GM18873 (cell line): Measurements from ENCODE around the gene CASS4.

ENCODE experiments used
- ATAC-seq: cut with Tn5 transposase; IDR thresholded peaks from one replicate; pipeline ENCODE4 v1.9.1; 2021; ENCODE audit warnings: mild to moderate bottlenecking, moderate library complexity, moderate number of reproducible peaks; ENCODE audit not compliant: unreplicated experiment, low FRiP score

CASS4 gene

DNA sequence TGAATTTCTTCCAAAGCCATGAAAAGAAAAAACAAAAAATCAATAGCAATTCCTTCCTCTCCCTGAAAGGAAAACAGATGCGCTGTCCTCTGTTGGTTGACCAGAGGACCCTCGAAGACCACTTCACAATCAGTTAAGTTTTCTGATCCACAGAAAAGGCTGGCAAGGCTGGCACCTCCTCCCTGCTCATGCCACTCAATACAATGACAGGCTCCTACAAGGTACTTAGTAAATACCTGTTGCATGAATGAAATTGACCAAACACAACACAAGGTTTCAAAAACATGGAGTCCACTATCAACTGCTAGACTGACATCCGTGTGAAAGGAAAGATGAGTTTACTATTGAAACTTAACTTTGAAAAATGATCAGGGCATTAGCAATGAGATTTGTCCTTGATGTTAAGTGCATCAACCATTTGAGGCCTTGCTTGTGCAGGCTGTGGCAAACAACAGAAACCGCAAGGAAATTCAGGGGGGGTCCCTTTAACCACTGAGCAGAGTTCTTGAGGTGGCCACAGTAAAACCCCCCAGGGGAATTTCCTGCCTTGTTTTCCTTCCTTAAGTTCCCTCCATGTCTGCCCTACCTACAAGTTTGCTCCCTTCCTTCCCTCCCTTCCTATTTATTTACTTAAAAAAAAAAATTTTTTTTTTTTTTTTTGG, 28.4 kb downstream of the CASS4 start:
- ATAC-seq, result no peak

DNA sequence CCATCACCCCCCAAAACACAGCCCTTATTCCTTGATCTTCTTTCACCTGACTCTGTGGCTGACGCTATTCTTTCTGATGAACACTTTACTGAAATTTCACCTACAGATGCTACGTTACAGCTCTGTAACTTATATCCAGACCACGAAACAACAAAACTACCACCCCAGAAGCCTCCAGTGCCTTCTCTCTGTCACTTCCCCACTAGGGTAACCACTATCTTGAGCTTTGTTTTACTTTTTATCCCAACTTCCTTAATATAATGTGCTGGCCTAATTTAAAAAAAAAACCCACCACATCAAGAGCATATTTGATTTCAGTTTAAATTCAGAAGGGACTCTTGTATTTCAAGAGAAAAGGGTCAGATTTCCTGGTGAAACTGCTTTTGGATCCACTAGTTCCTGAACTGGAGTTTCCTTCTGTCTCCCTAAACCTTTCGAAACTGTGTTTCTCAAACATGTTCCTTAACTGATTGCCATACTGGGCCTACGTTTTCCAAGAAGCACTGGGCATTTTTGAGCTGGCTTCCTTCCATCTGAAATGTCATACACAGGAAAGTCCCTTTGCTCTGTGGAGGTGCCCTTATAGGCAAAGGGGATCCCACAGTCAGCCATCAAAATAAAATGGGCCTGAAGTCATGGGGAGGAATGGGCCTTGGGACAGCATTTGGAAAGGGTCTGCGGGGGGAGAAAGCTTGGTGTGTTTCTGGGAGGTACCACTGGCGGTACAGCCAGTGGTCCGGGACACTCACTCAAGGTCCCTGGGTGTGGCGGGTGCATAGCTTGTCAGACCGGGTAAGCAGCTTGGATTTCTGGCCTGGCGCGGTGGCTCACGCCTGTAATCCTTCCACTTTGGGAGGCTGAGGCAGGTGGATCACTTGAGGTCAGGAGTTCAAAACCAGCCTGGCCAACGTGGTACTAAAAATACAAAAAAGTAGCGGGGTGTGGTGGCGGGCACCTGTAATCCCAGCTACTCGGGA, 30.6 kb downstream of the CASS4 start:
- no peak for ATAC-seq

DNA sequence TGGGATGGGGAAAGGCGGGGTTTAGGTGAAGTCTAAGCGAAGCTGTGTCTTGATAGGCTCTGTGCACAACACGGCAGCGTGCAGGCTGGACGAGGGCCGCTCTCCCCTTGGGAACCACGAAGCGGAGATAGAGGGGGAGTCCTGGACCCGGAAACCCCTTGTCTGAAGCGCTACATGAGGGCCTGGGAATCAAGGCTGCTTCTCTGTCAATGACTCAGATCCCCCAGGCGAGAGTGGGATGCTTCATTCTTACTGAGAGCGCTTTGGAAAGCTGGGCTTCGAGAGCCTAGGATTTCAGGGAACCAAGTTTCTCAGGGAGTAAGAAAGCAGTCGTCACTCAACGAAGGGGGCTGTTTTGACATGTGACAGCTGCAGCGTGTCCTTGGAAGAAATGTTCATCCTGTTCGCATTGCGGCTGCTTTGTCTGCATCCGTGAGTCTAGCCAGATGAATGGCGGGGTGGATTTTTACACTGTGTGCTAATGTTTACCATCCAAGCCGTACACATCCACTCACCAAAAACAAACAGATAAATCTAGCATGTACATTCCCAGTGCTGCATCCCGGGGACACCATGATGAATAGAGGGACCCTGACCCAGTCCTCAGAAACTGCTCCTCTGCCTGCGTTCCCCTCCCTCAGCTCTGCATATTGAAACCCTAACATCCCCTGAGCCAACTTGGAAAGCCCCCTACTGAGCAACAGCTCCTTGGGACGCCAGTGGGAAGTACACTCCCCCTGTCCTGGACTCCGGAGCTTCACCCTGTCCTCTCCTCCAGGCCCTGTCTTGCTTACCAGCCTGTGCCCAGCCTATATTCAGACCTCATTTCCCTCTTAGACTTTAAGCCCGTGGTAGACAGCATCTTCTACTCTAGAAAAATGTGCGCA, 31.8 kb downstream of the CASS4 start:
- no peak for ATAC-seq

DNA sequence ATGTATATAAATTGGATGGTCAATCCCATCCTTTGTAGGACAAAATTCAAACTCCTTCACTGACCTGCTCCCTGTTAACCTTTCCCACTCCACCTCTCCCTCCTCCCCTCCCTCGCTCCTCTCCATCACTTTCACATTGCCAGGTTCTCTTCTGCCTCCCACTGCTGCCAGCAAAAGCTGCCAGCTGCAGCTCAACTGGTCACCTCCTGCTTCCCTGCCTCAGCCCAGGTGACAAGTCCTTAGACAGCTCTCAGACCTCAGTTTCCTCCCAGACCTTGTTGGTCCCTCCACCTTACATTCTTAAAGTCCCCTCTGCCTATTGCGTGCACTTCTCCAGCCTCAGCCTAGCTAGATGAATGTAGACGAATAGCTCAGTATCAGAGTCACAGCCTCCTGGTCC, 33.1 kb downstream of the CASS4 start:
- ATAC-seq, result no peak

DNA sequence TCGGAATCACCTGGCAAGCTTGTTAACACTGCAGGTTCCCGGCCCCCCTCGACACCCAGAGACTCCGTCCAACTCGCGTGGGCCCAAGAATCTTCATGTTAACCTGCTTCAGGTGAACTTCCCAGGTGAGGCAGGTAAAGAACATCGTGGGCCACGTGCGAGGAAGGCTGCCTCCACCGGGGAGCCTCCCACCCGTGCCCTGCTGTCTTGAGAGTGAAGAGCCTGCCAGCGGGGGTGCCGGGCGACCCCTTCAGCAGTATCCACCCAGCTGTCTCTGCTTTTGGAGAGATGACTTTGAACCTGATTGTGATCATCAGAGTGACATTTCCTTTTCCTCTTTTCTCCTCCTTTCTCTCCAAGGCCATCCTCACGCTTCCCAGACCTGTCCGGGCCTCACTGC, 33.5 kb downstream of the CASS4 start:
- ATAC-seq, result no peak

DNA sequence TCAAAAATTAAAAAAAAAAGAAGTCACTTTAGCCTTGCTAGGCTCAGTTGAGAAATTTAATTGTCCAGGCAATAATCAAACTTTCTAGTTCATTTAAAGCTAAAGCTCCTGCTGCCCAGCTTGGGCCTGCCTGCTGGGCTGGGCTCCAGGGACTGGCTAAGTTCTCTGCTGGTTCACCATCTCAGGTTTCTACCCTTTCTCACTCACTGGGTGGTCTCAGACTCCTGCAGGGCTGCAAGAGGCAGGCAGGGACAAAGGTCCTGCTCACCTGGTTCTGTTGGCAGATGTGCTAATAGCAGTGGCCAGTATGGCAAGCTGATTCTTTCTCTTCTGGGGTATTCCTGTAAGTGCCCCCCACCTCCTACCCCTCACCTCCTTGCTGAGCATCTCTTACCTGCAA, 35.2 kb downstream of the CASS4 start:
- ATAC-seq, result no peak

DNA sequence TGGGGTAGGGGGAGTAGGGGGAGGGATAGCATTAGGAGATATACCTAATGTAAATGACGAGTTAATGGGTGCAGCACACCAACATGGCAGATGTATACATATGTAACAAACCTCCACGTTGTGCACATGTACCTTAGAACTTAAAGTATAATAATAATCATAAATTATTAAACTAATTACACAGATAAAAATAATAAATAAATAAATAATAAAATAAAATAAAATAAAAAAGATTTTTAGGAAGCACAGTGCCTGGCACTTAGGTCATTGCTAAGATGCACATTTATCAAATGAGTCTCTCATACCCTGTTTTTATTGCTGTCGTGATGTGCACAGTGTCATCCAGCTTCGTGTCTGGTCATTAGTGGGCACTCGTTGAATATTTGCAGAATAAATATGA, 37.4 kb downstream of the CASS4 start:
- ATAC-seq, result no peak

DNA sequence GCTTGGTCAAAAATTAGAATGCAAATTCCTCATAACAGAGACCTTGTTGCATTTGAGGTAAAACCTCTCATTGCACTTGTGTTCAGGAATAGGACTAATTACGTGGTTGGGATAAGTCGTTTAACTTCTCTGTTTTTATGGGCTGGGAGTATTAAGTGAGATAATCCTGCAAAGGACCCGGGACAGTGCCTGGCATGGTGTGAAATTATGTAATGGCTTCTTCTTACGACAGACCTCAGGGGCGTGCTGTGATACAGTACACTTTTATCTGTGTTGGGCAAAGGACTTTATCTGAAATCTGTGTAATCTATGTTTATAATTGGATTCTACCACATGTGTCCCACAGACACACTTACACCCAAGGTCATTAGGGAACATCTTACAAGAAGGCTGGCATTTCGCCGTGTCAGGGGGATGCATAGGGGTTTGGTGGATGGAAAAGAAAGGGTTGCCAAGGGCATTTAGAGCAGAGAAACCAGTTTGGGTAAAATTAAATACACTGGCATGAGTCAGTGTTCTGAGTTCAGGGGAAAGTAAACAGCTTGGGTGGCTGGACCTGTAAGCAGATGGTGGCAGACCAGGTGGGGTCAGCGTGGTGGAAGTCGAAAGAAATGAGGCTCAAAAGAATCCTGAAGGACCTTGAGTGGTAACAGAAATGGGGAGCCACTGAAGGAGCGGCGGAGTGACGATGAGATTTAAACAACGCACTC, 39.2 kb downstream of the CASS4 start:
- no peak for ATAC-seq

DNA sequence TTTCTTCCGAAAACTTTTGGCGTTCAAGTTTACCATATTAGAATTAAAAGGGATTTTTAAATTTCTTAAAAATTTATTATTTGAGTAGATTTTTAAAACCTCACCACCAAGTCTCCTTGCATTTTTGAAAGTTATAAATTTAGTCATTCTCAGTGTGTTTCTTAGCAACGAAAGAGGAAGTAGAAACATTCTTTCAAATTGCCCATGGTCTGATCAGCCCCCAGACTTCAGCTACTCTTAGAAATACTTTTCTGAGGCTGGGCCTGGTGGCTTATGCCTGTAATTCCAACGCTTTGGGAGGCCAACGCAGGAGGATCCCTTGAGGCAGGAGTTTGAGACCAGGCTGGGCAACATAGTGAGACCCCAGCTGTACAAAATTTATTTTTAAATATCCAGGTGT, 41.3 kb downstream of the CASS4 start:
- ATAC-seq, result no peak

DNA sequence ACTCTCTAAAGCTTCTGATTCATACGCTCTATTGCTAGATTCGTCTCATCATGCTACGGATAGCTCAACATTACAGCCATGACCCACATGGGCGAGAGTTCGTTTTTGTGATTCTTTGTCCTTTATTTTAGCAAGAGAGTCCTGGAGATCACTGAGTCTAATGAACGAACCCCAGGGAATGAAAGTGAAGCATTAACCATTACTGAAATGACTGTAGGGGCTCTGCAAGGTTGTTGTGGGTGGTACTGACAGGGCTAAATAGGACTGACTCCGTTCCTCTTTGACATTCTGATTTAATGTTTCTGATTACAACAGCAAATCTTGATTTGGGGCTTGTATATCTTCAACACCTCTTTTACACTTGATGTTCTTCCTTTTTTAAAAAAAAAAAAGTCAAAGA, 42.7 kb downstream of the CASS4 start:
- peak; percentile 89 for ATAC-seq

DNA sequence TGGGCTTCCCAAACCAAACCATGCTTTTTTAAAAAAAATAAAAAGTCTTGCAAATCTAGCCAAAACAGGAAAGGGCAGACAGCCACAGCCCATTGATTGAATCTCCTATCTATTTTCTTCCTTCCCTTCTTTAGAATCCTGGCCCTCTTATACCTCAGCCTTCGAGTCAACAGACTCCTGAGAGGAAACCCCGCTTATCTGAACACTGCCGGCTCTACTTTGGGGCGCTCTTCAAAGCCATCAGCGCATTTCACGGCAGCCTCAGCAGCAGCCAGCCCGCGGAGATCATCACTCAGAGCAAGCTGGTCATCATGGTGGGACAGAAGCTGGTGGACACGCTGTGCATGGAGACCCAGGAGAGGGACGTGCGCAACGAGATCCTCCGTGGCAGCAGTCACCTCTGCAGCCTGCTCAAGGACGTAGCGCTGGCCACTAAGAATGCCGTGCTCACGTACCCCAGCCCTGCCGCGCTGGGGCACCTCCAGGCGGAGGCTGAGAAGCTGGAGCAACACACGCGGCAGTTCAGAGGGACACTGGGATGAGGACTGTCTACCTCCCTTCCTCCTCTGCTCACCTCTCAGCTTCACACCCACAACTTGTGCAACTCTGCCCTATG, 46.3 kb downstream of the CASS4 start:
- no peak for ATAC-seq

DNA sequence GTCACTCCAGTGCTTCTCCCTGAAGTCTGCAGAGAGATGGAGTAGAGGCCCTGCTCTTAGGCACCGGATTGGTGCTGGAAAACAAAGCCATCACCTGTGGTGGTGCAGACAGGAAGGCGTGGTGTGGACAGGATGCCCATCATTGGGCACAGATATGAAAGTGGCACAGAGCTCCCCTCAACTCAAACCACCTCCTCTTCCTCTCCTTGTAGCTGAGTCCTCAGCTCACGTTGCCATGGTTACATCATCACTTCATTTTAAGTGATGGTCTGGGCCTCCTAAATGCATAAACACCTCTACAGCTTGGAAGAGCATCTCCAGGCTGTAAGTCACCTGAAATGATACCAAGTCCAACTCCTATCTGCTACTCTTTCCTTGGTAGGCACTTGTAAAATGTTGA, 48.4 kb downstream of the CASS4 start:
- ATAC-seq, result no peak

DNA sequence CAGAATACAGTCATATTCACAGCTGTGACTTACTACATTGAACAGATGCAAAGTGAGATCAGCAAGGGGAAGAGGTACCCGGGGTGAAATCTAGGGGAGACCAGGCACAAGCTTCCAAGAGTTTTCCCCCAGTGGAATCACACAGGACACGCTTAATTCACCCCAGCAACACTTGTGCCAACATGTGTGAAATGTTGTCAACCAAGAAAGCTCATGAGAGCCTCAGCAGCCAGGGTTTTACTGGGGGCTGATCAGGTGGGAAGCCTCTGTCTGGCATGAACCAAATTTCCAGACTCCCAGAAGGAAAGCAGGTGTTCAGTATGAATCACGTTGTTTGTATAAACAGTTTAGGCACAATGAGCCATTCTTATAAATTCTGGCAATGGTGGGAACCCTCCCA, 49.5 kb downstream of the CASS4 start:
- ATAC-seq, result no peak

DNA sequence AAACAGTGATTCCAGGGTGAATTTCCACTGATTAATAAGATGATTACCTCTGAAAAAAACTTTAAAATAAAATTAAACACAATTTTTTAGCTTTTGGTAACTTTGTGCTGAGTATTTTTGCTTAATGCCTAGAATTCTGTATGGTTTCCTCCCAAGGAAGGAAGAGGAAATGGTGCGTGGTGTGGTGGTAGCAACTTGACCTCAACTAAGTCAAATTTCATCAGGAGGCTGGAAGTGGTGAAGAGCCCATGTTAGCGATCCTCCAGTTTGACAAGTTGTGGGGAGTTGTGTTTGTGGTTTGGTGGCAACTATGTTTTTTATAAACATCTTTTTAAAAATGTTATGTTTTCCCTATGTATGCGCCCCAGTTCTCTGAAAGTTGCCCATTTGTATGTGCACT, 51.4 kb downstream of the CASS4 start:
- ATAC-seq, result no peak

DNA sequence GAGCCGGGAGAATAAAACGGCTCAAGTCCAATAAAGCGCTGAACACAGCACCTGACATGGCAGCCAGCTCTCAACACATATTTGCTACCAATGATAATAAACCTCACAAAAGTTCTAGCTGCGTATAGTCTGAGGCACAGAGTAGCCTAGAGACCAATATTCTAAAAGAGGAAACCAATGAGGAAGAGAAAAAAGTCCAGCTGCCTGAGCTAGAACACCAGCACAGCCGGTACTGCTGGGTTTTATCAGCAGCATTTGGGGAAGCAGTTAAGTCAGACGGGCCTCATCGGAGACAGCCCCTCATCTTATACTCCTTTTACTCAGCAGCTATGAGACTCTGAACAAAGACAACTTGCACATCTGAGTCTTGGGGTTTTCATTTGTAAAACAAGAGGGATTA, 53.9 kb downstream of the CASS4 start:
- ATAC-seq, result no peak

DNA sequence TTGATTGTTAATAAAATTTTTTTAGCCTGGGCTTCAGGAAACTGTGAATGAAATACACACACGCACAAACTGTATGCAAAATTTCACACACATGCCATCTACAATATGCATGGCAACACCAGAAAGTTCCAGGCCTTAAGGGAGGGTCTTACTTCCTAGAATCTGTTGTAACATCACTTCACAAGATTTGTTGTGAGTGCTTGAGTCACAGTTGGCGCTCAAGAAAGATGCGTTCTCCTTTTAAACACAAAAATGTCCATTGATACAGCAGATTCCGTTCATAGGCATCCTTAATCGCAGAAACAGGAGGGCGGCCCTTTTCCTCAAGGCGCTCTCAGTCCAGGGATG, 55.9 kb downstream of the CASS4 start:
- no peak for ATAC-seq

DNA sequence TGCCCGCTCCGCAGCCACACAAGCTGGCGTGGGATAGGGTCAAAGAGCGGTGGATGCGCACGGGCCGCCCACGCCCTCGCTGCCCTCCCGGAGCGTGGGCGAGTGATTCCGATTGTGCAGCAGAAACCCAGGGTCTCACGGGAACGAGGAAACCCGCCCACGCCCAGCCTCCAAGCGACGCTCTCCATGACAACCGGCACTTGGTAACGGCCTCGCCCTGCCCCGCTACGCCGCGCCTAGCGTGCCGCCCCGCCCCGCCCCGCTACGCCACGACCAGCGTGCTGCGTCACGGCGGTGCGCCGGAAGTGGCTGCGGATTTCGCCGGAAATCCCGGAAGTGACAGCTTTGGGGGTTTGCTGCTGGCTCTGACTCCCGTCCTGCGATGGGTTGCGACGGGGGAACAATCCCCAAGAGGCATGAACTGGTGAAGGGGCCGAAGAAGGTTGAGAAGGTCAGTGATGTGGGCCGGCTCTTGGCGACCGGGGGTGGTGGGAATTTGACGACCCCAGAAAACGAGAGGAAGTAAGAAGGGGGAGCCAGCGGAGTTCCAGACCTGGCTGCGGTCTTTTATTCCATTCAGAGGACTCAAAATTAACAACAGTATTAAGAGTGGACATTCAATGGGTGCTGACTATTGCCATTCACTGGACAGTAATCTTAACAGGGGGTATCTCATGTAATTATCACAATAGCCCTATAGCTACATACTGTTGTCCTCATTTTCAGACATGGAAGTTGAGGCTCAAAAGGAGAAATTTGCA, 56.4 kb downstream of the CASS4 start, which contains the start of gene RTF2:
RTF2 (plus strand) TSS at position 312 of the 761 bp plus-strand sequence; CDS start at position 383, 71 bp downstream.
- peak; percentile 98 for ATAC-seq

DNA sequence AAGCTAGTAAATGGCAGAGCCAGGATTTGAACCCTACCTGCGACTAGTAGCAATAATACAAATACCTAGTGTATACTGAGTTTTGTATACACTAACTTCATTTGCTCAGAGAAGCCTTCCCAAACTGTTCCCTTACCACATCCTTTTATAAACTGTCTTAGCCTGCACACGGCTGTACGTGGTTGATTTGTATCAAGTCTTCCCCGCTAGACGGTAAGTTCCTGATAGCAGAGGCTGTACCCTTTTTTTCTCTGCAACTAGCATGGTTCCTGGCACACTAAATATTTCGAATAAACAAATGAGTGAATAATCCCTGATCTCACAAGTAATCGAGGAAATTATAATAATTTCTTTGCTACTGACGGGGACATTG, 57.0 kb downstream of the CASS4 start:
- no peak for ATAC-seq

DNA sequence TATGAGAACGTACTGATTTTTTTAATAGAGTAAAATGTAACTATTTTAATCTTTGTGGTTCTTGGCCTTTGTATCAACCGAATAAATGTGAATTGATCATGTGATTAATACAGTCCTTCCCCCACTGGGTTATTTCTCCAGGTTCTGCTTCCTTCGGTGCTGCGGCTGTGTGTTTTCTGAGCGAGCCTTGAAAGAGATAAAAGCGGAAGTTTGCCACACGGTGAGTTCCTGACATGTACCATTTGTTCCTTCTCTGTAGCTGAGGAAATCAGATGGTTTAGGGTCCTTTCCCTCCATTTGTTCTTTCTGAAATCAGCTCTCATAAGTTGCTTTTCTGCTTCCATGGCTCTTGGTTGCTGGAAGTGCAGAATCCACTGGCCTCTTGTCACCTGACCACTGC, 71.9 kb downstream of the CASS4 start:
- ATAC-seq, result no peak
